ENCODE data around the gene FXYD5. TPM values are rescaled to one million over a fixed set of nuclear protein-coding genes. Genes with fewer than 3 reads are reported as not detected.

Gene FXYD5
- total and polyA plus RNA-seq, 4 donors = 9.3 to 52.5 (median 21.8) TPM

GRCh38 chr19:35119091-35119490 is 35.4 kb upstream of the FXYD5 start:
- H3K27ac ChIP-seq (ENCODE audit: low read depth, low read length) = peak overlapping the region; percentile 40
- H3K36me3 ChIP-seq (ENCODE audit: control insufficient read depth, insufficient read depth, low read length) = no peaks in the 10 kb centered on the region
- H3K27me3 ChIP-seq (ENCODE audit: control insufficient read depth, insufficient read depth, low read length) = no peaks in the 10 kb centered on the region
- H3K4me1 ChIP-seq (ENCODE audit: control insufficient read depth, insufficient read depth, low read length) = peaks cover 60% of the 10 kb centered on the region
- H3K4me3 ChIP-seq (ENCODE audit: low read depth, low read length) = no peak overlapping the region
- 82% methylated on average over 10 of the region's 14 CpGs for WGBS (ENCODE audit: insufficient coverage)
- no peaks in the 10 kb centered on the region for H3K9me3 ChIP-seq (ENCODE audit: control insufficient read depth, insufficient read depth, low read length)
- DNase-seq (ENCODE audit: low read depth in 4 of 6, low spot score in 6 of 6) = no peak

- Histone ChIP-seq H3K27ac (ENCODE audit: low read depth, low read length) (no peak overlapping the region), H3K9me3 (ENCODE audit: control insufficient read depth, insufficient read depth, low read length) (no peaks in the 10 kb centered on the region), H3K27me3 (ENCODE audit: control insufficient read depth, insufficient read depth, low read length) (no peaks in the 10 kb centered on the region), H3K4me1 (ENCODE audit: control insufficient read depth, insufficient read depth, low read length) (peaks cover 61% of the 10 kb centered on the region), H3K36me3 (ENCODE audit: control insufficient read depth, insufficient read depth, low read length) (no peaks in the 10 kb centered on the region), H3K4me3 (ENCODE audit: low read depth, low read length) (no peak overlapping the region)
- WGBS (ENCODE audit: insufficient coverage) = 95% methylated on average over 6 of the region's 9 CpGs
- DNase-seq (ENCODE audit: low read depth in 4 of 6, low spot score in 6 of 6) = no peak
These were observed 34.9 kb upstream of the FXYD5 start for GRCh38 chr19:35119578-35120155.

- no peak overlapping the region for H3K4me3 ChIP-seq (ENCODE audit: low read depth, low read length)
- DNase-seq (ENCODE audit: low read depth in 4 of 6, low spot score in 6 of 6) = no peak
- no peak overlapping the region for H3K27ac ChIP-seq (ENCODE audit: low read depth, low read length)
- peaks cover 61% of the 10 kb centered on the region for H3K4me1 ChIP-seq (ENCODE audit: control insufficient read depth, insufficient read depth, low read length)
- 66% methylated on average over 4 of the region's 7 CpGs for WGBS (ENCODE audit: insufficient coverage)
- H3K9me3 ChIP-seq (ENCODE audit: control insufficient read depth, insufficient read depth, low read length) = no peaks in the 10 kb centered on the region
- H3K27me3 ChIP-seq (ENCODE audit: control insufficient read depth, insufficient read depth, low read length) = no peaks in the 10 kb centered on the region
- peaks cover 6% of the 10 kb centered on the region for H3K36me3 ChIP-seq (ENCODE audit: control insufficient read depth, insufficient read depth, low read length)
These were observed 34.0 kb upstream of the FXYD5 start for GRCh38 chr19:35120492-35120891.

GRCh38 chr19:35120898-35121297 is 33.6 kb upstream of the FXYD5 start:
- DNase-seq (ENCODE audit: low read depth in 4 of 6, low spot score in 6 of 6) = no peak
- H3K4me3 ChIP-seq (ENCODE audit: low read depth, low read length) = no peak overlapping the region
- H3K27ac ChIP-seq (ENCODE audit: low read depth, low read length) = no peak overlapping the region
- H3K36me3 ChIP-seq (ENCODE audit: control insufficient read depth, insufficient read depth, low read length) = peaks cover 6% of the 10 kb centered on the region
- peaks cover 61% of the 10 kb centered on the region for H3K4me1 ChIP-seq (ENCODE audit: control insufficient read depth, insufficient read depth, low read length)
- WGBS (ENCODE audit: insufficient coverage) = 96% methylated on average over 4 of the region's 7 CpGs
- no peaks in the 10 kb centered on the region for H3K27me3 ChIP-seq (ENCODE audit: control insufficient read depth, insufficient read depth, low read length)
- H3K9me3 ChIP-seq (ENCODE audit: control insufficient read depth, insufficient read depth, low read length) = no peaks in the 10 kb centered on the region

- Histone ChIP-seq H3K4me3 (ENCODE audit: low read depth, low read length) (no peak overlapping the region), H3K9me3 (ENCODE audit: control insufficient read depth, insufficient read depth, low read length) (no peaks in the 10 kb centered on the region), H3K27me3 (ENCODE audit: control insufficient read depth, insufficient read depth, low read length) (no peaks in the 10 kb centered on the region), H3K36me3 (ENCODE audit: control insufficient read depth, insufficient read depth, low read length) (peaks cover 10% of the 10 kb centered on the region), H3K27ac (ENCODE audit: low read depth, low read length) (peak overlapping the region; percentile 69), H3K4me1 (ENCODE audit: control insufficient read depth, insufficient read depth, low read length) (peaks cover 55% of the 10 kb centered on the region)
- WGBS (ENCODE audit: insufficient coverage) = 73% methylated on average over 14 of the region's 19 CpGs
- no peak for DNase-seq (ENCODE audit: low read depth in 4 of 6, low spot score in 6 of 6)
These were observed 31.6 kb upstream of the FXYD5 start for GRCh38 chr19:35122687-35123551.

- no peaks in the 10 kb centered on the region for H3K27me3 ChIP-seq (ENCODE audit: control insufficient read depth, insufficient read depth, low read length)
- no peaks in the 10 kb centered on the region for H3K9me3 ChIP-seq (ENCODE audit: control insufficient read depth, insufficient read depth, low read length)
- peaks cover 10% of the 10 kb centered on the region for H3K36me3 ChIP-seq (ENCODE audit: control insufficient read depth, insufficient read depth, low read length)
- WGBS (ENCODE audit: insufficient coverage) = 86% methylated on average over 4 of the region's 5 CpGs
- no peak overlapping the region for H3K4me3 ChIP-seq (ENCODE audit: low read depth, low read length)
- H3K4me1 ChIP-seq (ENCODE audit: control insufficient read depth, insufficient read depth, low read length) = peaks cover 56% of the 10 kb centered on the region
- DNase-seq (ENCODE audit: low read depth in 4 of 6, low spot score in 6 of 6) = no peak
- peak overlapping the region; percentile 69 for H3K27ac ChIP-seq (ENCODE audit: low read depth, low read length)
These were observed 31.0 kb upstream of the FXYD5 start for GRCh38 chr19:35123573-35123972.

GRCh38 chr19:35124098-35125060 is 30.2 kb upstream of the FXYD5 start:
- Histone ChIP-seq H3K27me3 (ENCODE audit: control insufficient read depth, insufficient read depth, low read length) (no peaks in the 10 kb centered on the region), H3K36me3 (ENCODE audit: control insufficient read depth, insufficient read depth, low read length) (peaks cover 10% of the 10 kb centered on the region), H3K27ac (ENCODE audit: low read depth, low read length) (peak overlapping the region; percentile 82), H3K4me1 (ENCODE audit: control insufficient read depth, insufficient read depth, low read length) (peaks cover 52% of the 10 kb centered on the region), H3K4me3 (ENCODE audit: low read depth, low read length) (peak overlapping the region; percentile 70), H3K9me3 (ENCODE audit: control insufficient read depth, insufficient read depth, low read length) (no peaks in the 10 kb centered on the region)
- WGBS (ENCODE audit: insufficient coverage) = 7% methylated on average over 42 of the region's 42 CpGs
- peak in 5 of 6 donors; percentile 84 to 98 (median 90) for DNase-seq (ENCODE audit: low read depth in 4 of 6, low spot score in 6 of 6)

GRCh38 chr19:35125270-35125717 is 29.2 kb upstream of the FXYD5 start:
- Histone ChIP-seq H3K4me3 (ENCODE audit: low read depth, low read length) (no peak overlapping the region), H3K9me3 (ENCODE audit: control insufficient read depth, insufficient read depth, low read length) (no peaks in the 10 kb centered on the region), H3K4me1 (ENCODE audit: control insufficient read depth, insufficient read depth, low read length) (peaks cover 52% of the 10 kb centered on the region), H3K27me3 (ENCODE audit: control insufficient read depth, insufficient read depth, low read length) (no peaks in the 10 kb centered on the region), H3K36me3 (ENCODE audit: control insufficient read depth, insufficient read depth, low read length) (peaks cover 10% of the 10 kb centered on the region), H3K27ac (ENCODE audit: low read depth, low read length) (peak overlapping the region; percentile 82)
- DNase-seq (ENCODE audit: low read depth in 4 of 6, low spot score in 6 of 6) = no peak
- WGBS (ENCODE audit: insufficient coverage) = 96% methylated on average over 18 of the region's 19 CpGs

All from spinal cord (tissue), 10 donors.